K562 (cell line): Measurements from ENCODE around the gene WASHC2A. TPM values are rescaled to one million over a fixed set of nuclear protein-coding genes. Genes with fewer than 3 reads are reported as not detected.
"Not testable (repeated sequence)": the region's sequence is repeated elsewhere in the genome, so short reads cannot be mapped to it uniquely, and the experiment has no call there.

Experiments used
- ATAC-seq: fragments of 200-7000 bp; cut with Tn5 transposase; 3 replicates; pipeline ENCODE4 v1.9.1; 2020; ENCODE audit warnings: moderate library complexity
- BruUV-seq: library from RNA; stranded (reverse); fragments of 400-500 nt; replicated peaks from 2 replicates; lab custom pipeline; 2021; lab: Mats Ljungman, UMichigan
- CTCF ChIA-PET: fragments of 300-600 bp; formaldehyde crosslinking; extraction: SDS; loops from one replicate; lab custom pipeline; 2021; ENCODE audit warnings: low intra/inter-chr PET ratio; lab: Yijun Ruan, JAX
- POLR2A ChIA-PET: fragments of 300-600, 350-650 bp; sonication (Branson Sonifier 250); formaldehyde crosslinking; extraction: SDS; loops from one replicate; lab custom pipeline; 2021; ENCODE audit warnings: antibody characterized with exemption, inconsistent platforms; lab: Yijun Ruan, JAX
- DNase-seq, 4 experiments: peaks; one replicate each; pipeline versions ENCODE4 v3.0.0 to v3.0.0-alpha.2; 2011 to 2018; ENCODE audit warnings: low spot score in 3 of 4, mixed read lengths in 3 of 4; ENCODE audit errors: extremely low read depth in 1 of 4
- FAIRE-seq: peaks from 2 replicates; lab custom pipeline; 2011; peaks lifted over from hg19 to GRCh38; lab: Jason Lieb, UNC
- H2AFZ ChIP-seq: 2 replicates; pipeline ENCODE4 v1.6.0; 2011; ENCODE audit warnings: low read depth, low read length, control low read depth, inconsistent platforms
- H3K27ac ChIP-seq: fragments of 200-600 bp; 3 replicates; pipeline ENCODE4 v1.8.0; 2011; ENCODE audit warnings: low read depth, mild to moderate bottlenecking, control low read depth, inconsistent platforms, low read length, moderate library complexity, mixed read lengths; ENCODE audit errors: extremely low read depth
- H3K27me3 ChIP-seq, 2 experiments: fragments of 300-600 bp in 1 of 2; 2 replicates in 1 of 2; 3 replicates in 1 of 2; pipeline versions ENCODE4 v1.6.0 to v1.8.0; 2011; ENCODE audit warnings: inconsistent platforms in 2 of 2, low read length in 2 of 2, mild to moderate bottlenecking in 1 of 2, mixed read lengths in 1 of 2, moderate library complexity in 1 of 2; ENCODE audit not compliant: control insufficient read depth in 2 of 2, insufficient read depth in 2 of 2
- H3K36me3 ChIP-seq: fragments of 300-600 bp; 3 replicates; pipeline ENCODE4 v1.8.0; 2011; ENCODE audit warnings: mild to moderate bottlenecking, low read length, inconsistent platforms; ENCODE audit not compliant: control insufficient read depth, insufficient read depth
- H3K4me1 ChIP-seq, 2 experiments: fragments of 200-600 bp in 1 of 2; replicated peaks in 1 of 2; 2 replicates in 1 of 2; 3 replicates in 1 of 2; pipeline versions ENCODE4 v1.5.1 to v1.8.0; 2011; ENCODE audit warnings: inconsistent platforms in 2 of 2, low read length in 2 of 2, mild to moderate bottlenecking in 1 of 2, mixed read lengths in 1 of 2, moderate library complexity in 1 of 2; ENCODE audit not compliant: control insufficient read depth in 2 of 2, insufficient read depth in 2 of 2
- H3K4me2 ChIP-seq: 2 replicates; pipeline ENCODE4 v1.6.1; 2011; ENCODE audit warnings: low read length, control low read depth, inconsistent platforms, mixed read lengths; ENCODE audit not compliant: insufficient read depth
- H3K4me3 ChIP-seq: fragments of 200-600 bp; sonication (generic), shearing (Covaris generic); 2 replicates; pipeline ENCODE4 v1.5.1; 2016; ENCODE audit warnings: control low read depth, inconsistent platforms
- H3K79me2 ChIP-seq: fragments of 200-600 bp; 3 replicates; pipeline ENCODE4 v1.8.0; 2011; ENCODE audit warnings: low read length, inconsistent platforms; ENCODE audit not compliant: control insufficient read depth, insufficient read depth
- H3K9ac ChIP-seq, 2 experiments: 2 replicates each; pipeline versions ENCODE4 v1.6.0 to v1.6.1; 2011; ENCODE audit warnings: low read depth in 2 of 2, low read length in 2 of 2, control low read depth in 1 of 2, inconsistent platforms in 1 of 2, mild to moderate bottlenecking in 1 of 2, mixed read lengths in 1 of 2; ENCODE audit not compliant: insufficient read depth in 1 of 2
- H3K9me1 ChIP-seq: one replicate; pipeline ENCODE4 v1.6.0; 2011; ENCODE audit warnings: inconsistent platforms, mild to moderate bottlenecking, low read length, moderate library complexity; ENCODE audit not compliant: control insufficient read depth, insufficient read depth
- H3K9me3 ChIP-seq: replicated peaks from 2 replicates; pipeline ENCODE4 v1.5.1; 2011; ENCODE audit warnings: low read depth, low read length, inconsistent platforms; ENCODE audit not compliant: control insufficient read depth, insufficient read depth
- H4K20me1 ChIP-seq: replicated peaks from 2 replicates; pipeline ENCODE4 v1.6.1; 2011; ENCODE audit warnings: low read length, inconsistent platforms, mixed read lengths; ENCODE audit not compliant: control insufficient read depth, insufficient read depth
- SPI1 ChIP-seq: IDR thresholded peaks from 2 replicates; pipeline ENCODE4 v1.6.1; 2011; ENCODE audit warnings: low read depth, low read length, control low read depth, borderline replicate concordance
- WGBS: fragments of 100-300 bp; shearing (Covaris generic); methylation state at CpG from one replicate; pipeline ENCODE4 v1.1.6; 2016; ENCODE audit warnings: low coverage, mixed read lengths; ENCODE audit not compliant: insufficient coverage; ENCODE audit errors: missing lambda C conversion rate; 5-methylcytosine and 5-hydroxymethylcytosine counted together
- in situ Hi-C: fragments of 300-500 bp; cut with MboI; formaldehyde crosslinking; loops from 4 replicates; pipeline ENCODE4 v1.15.0; 2018; ENCODE audit warnings: inconsistent platforms, mixed read lengths
- intact Hi-C: fragments of 100-400 bp; cut with micrococcal nuclease; formaldehyde crosslinking; loops from 2 replicates; pipeline ENCODE4 v1.14.2; 2022
- polyA plus RNA-seq, 8 experiments: library from polyadenylated mRNA; depleted of rRNA in 4 of 8; stranded (reverse) in 5 of 8; unstranded in 3 of 8; fragments of >200 nt; fragmentation: Nextera tagmentation in 2 of 8; fragmentation: Illumina TruSeq in 1 of 8; extraction: Ambion mirVana in 2 of 8; extraction: Trizol in 1 of 8; gene quantifications; 2 replicates each; pipeline versions ENCODE4 v1.2.1 to v1.2.3, GENCODE V29; 2011 to 2014; ENCODE audit warnings: inconsistent platforms in 1 of 8, missing spikeins in 1 of 8
- total RNA-seq, 7 experiments: library from RNA; depleted of rRNA in 6 of 7; stranded (reverse); fragments of >200 nt in 6 of 7; fragmentation: Illumina TruSeq in 2 of 7; extraction: Trizol in 2 of 7; gene quantifications; 2 replicates each; pipeline versions ENCODE4 v1.2.1 to v1.2.3, GENCODE V29; 2011 to 2021; ENCODE audit warnings: low replicate concordance in 1 of 7

Gene WASHC2A
- total and polyA plus RNA-seq, 9 of the 15 experiments (the other 6 are each of a cell fraction or from before 2014, with no cell fraction given), result 4.7 to 42.2 (median 28.7) TPM

GRCh38 chr10:50131245-50131965 is 63.7 kb downstream of the WASHC2A start:
- H3K36me3 ChIP-seq, POLR2A ChIA-PET, H3K4me2 ChIP-seq, H3K9ac ChIP-seq, H3K4me1 ChIP-seq, H3K9me3 ChIP-seq, intact Hi-C loops, CTCF ChIA-PET, H4K20me1 ChIP-seq, H2AFZ ChIP-seq, H3K27me3 ChIP-seq, BruUV-seq, H3K79me2 ChIP-seq, H3K4me3 ChIP-seq, FAIRE-seq, H3K27ac ChIP-seq, H3K9me1 ChIP-seq: not testable (repeated sequence)
- ATAC-seq, result peak; percentile 62
- 65% methylated on average over 7 of the region's 8 CpGs for WGBS
- in situ Hi-C loops, result loop anchor here (10.0 kb wide), 1 partner anchor 233 kb away; no protein-coding TSS in a partner anchor
- peak in 2 of 4 experiments; percentile 3 to 12 for DNase-seq

DNA sequence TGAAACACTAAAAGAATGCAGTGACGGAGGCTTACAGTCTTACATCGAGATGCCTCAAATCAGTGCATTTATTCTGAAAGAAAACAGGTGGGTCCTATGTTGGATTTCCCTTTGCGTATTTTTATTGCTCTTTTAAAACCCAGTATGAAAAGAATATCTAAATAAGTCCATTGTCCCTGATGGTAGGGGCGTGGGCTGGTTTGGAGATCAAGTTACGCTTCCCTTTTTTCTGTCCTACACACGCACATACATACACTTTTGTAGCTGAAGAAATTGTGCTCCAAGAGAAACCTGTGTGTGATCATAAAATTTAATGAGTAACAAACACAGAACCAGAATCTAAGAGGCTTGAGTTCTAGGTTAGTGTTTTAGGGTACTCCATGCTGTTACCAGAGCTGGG is 64.6 kb downstream of the WASHC2A start:
- CTCF ChIA-PET, H3K9ac ChIP-seq, H2AFZ ChIP-seq, H3K27me3 ChIP-seq, FAIRE-seq, H3K4me2 ChIP-seq, H4K20me1 ChIP-seq, intact Hi-C loops, H3K9me1 ChIP-seq, H3K36me3 ChIP-seq, H3K27ac ChIP-seq, POLR2A ChIA-PET, H3K9me3 ChIP-seq, BruUV-seq, H3K4me3 ChIP-seq, H3K79me2 ChIP-seq, H3K4me1 ChIP-seq: not testable (repeated sequence)
- peak in 2 of 4 experiments; percentile 1 to 15 for DNase-seq
- TF ChIP-seq SPI1, result peak; percentile 84
- ATAC-seq, result peak; percentile 70
- in situ Hi-C loops, result loop anchor here (10.0 kb wide), 1 partner anchor 232 kb away; no protein-coding TSS in a partner anchor
- WGBS, result 53% methylated on average over 6 of the region's 6 CpGs

DNA sequence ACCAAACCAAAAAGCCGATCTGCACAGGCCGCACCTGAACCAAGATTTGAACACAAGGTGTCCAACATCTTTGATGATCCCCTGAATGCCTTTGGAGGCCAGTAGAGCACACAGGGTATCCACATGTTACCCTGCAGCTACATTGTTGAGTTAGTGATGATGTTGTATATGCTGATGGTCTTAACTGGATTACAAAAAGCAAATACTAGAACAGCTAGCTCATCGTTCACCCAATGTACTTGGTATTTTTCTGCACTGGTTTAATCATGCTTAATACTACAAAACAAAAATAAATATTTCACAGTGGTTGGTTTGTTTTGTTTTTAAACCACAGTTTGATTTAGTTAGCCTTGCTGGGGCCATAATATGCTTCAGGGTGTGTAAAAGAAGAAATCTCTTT is 65.1 kb downstream of the WASHC2A start:
- peak; percentile 28; the same call in 2 of the 3 replicates for ATAC-seq
- H3K79me2 ChIP-seq, DNase-seq, H3K9me3 ChIP-seq, H3K4me3 ChIP-seq, intact Hi-C loops, H3K4me2 ChIP-seq, H3K9me1 ChIP-seq, H2AFZ ChIP-seq, POLR2A ChIA-PET, H4K20me1 ChIP-seq, H3K27me3 ChIP-seq, CTCF ChIA-PET, H3K9ac ChIP-seq, H3K36me3 ChIP-seq, FAIRE-seq, H3K4me1 ChIP-seq, H3K27ac ChIP-seq: not testable (repeated sequence)
- WGBS, result 56% methylated on average over 3 of the region's 3 CpGs
- TSS peak; percentile 52 for BruUV-seq
- in situ Hi-C loops, result loop anchor here (10.0 kb wide), 1 partner anchor 232 kb away; no protein-coding TSS in a partner anchor
